A673 (cell line): Measurements from ENCODE around the gene ANKRD12. TPM values are rescaled to one million over a fixed set of nuclear protein-coding genes. Genes with fewer than 3 reads are reported as not detected.

Source experiments
- BruUV-seq: library from RNA; stranded (reverse); fragments of 400-500 nt; replicated peaks from 2 replicates; lab custom pipeline; 2021; lab: Mats Ljungman, UMichigan
- CTCF ChIA-PET: fragments of 300-600 bp; sonication (Branson Sonifier 250); formaldehyde crosslinking; loops from one replicate; lab custom pipeline; 2022; ENCODE audit warnings: antibody characterized with exemption; lab: Charles Lee
- POLR2A ChIA-PET: fragments of 300-600 bp; sonication (Branson Sonifier 250); formaldehyde crosslinking; loops from one replicate; lab custom pipeline; 2022; ENCODE audit warnings: antibody characterized with exemption; ENCODE audit not compliant: low non-redundant PET; lab: Charles Lee
- DNase-seq: peaks from one replicate; pipeline ENCODE4 v3.0.0-alpha.2; 2015; ENCODE audit warnings: low spot score
- H3K27ac ChIP-seq: fragments of 200-600 bp; sonication (generic); 2 replicates; pipeline ENCODE4 v1.5.1; 2016; ENCODE audit warnings: mixed run types, low read depth, mild to moderate bottlenecking, mixed read lengths, antibody characterized with exemption, low read length; ENCODE audit not compliant: poor library complexity, severe bottlenecking
- H3K27me3 ChIP-seq: fragments of 200-600 bp; sonication (generic); replicated peaks from 2 replicates; pipeline ENCODE4 v1.6.1; 2017; ENCODE audit warnings: mixed run types, low read depth, mild to moderate bottlenecking, mixed read lengths, antibody characterized with exemption, low read length; ENCODE audit not compliant: insufficient read depth, poor library complexity
- H3K36me3 ChIP-seq: fragments of 200-600 bp; sonication (generic); 2 replicates; pipeline ENCODE4 v1.6.1; 2016; ENCODE audit warnings: mixed run types, mild to moderate bottlenecking, mixed read lengths, antibody characterized with exemption, low read length; ENCODE audit not compliant: insufficient read depth, poor library complexity, severe bottlenecking
- H3K4me1 ChIP-seq: fragments of 200-600 bp; sonication (generic); 2 replicates; pipeline ENCODE4 v1.6.1; 2017; ENCODE audit warnings: mixed run types, mild to moderate bottlenecking, mixed read lengths, antibody characterized with exemption, low read length; ENCODE audit not compliant: insufficient read depth, poor library complexity, severe bottlenecking
- H3K4me3 ChIP-seq: fragments of 200-600 bp; sonication (generic); 2 replicates; pipeline ENCODE4 v1.5.1; 2016; ENCODE audit warnings: low read depth, mixed run types, mild to moderate bottlenecking, mixed read lengths, low read length; ENCODE audit not compliant: poor library complexity, severe bottlenecking
- H3K9me3 ChIP-seq: fragments of 200-600 bp; sonication (generic); 2 replicates; pipeline ENCODE4 v1.6.1; 2016; ENCODE audit warnings: mixed run types, low read depth, mild to moderate bottlenecking, mixed read lengths, antibody characterized with exemption, low read length; ENCODE audit not compliant: poor library complexity, severe bottlenecking
- CTCF ChIP-seq: fragments of 300-800, 200-600 bp; sonication (generic); conservative IDR thresholded peaks from 2 replicates; pipeline ENCODE4 v1.5.1; 2017; ENCODE audit warnings: low read depth, mild to moderate bottlenecking, antibody characterized with exemption, low read length, moderate library complexity, mixed read lengths
- EZH2 ChIP-seq: fragments of 200-600 bp; sonication (generic); IDR thresholded peaks from 2 replicates; pipeline ENCODE4 v1.6.1; 2017; ENCODE audit warnings: borderline replicate concordance, low read depth, mild to moderate bottlenecking, mixed read lengths, antibody characterized with exemption, low read length; ENCODE audit not compliant: poor library complexity, severe bottlenecking
- intact Hi-C: fragments of 100-400 bp; cut with micrococcal nuclease; formaldehyde crosslinking; loops from one replicate; pipeline ENCODE4 v1.10.0; 2022; ENCODE audit not compliant: unreplicated experiment
- total RNA-seq: library from RNA; stranded (reverse); gene quantifications from 2 replicates; pipeline ENCODE4 v1.2.3, GENCODE V29; 2021

Gene ANKRD12
- total RNA-seq, 1 experiment from 2014 or later: 24.2 TPM

- ChIA-PET CTCF (no interaction called here), POLR2A (no interaction called here)
- BruUV-seq: no TSS peak
- H3K9me3 ChIP-seq: no peaks in the 10 kb centered on the region
- H3K4me1 ChIP-seq: peaks cover 3% of the 10 kb centered on the region
- no peaks in the 10 kb centered on the region for H3K27me3 ChIP-seq
- no peak for TF ChIP-seq CTCF
- TF ChIP-seq EZH2: no peak
- intact Hi-C loops: no loop called here
- no peak overlapping the region for H3K4me3 ChIP-seq
- peaks cover 2% of the 10 kb centered on the region for H3K36me3 ChIP-seq
- H3K27ac ChIP-seq: no peak overlapping the region
- no peak for DNase-seq
These were observed 79.9 kb downstream of the ANKRD12 start for GRCh38 chr18:9216459-9216858.

GRCh38 chr18:9217743-9218451, 81.3 kb downstream of the ANKRD12 start:
- Histone ChIP-seq H3K4me3 (no peak overlapping the region), H3K4me1 (peaks cover 17% of the 10 kb centered on the region), H3K36me3 (no peaks in the 10 kb centered on the region), H3K27me3 (no peaks in the 10 kb centered on the region), H3K9me3 (no peaks in the 10 kb centered on the region), H3K27ac (no peak overlapping the region)
- DNase-seq: no peak
- intact Hi-C loops: no loop called here
- POLR2A ChIA-PET: no interaction called here
- TF ChIP-seq EZH2 (no peak), CTCF (no peak)
- BruUV-seq: no TSS peak
- CTCF ChIA-PET: no interaction called here

GRCh38 chr18:9221040-9221439, 84.5 kb downstream of the ANKRD12 start:
- intact Hi-C loops: no loop called here
- Histone ChIP-seq H3K36me3 (no peaks in the 10 kb centered on the region), H3K27me3 (no peaks in the 10 kb centered on the region), H3K4me3 (no peak overlapping the region), H3K4me1 (peaks cover 24% of the 10 kb centered on the region), H3K27ac (no peak overlapping the region), H3K9me3 (no peaks in the 10 kb centered on the region)
- TF ChIP-seq EZH2 (no peak), CTCF (no peak)
- no TSS peak for BruUV-seq
- DNase-seq: no peak
- ChIA-PET POLR2A (no interaction called here), CTCF (no interaction called here)
